Measurements from ENCODE around the gene GNAT3. TPM values are rescaled to one million over a fixed set of nuclear protein-coding genes. Genes with fewer than 3 reads are reported as not detected.

The GNAT3 gene
- total and polyA plus RNA-seq, 2 experiments from 2014 or later = not detected

DNA sequence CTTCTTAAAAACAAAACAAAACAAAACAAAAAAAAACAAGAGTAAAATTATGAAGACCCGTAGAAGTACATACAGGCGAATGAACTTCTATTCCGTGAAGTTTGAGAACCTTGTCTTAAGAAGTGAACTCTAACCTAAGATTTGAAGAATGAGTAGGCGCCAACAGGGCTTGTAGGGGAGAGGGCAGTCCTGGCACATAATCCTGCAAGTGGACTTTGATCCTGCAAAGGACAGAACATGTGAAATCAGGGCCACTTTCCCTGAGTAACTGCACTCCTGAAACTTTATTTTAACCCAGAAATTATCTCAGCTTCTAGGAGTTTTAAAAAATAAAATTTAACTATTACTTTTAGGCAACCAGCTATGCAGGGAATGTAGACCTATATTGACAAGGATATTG lies 62.0 kb downstream of the GNAT3 start:
- H3K4me2 ChIP-seq = peak overlapping the region; percentile 36
- no peaks in the 10 kb centered on the region for H3K27me3 ChIP-seq
- 95% methylated on average over 4 of the region's 4 CpGs for WGBS (ENCODE audit: low lambda C conversion rate, missing lambda C conversion rate)
- H4K20me1 ChIP-seq (ENCODE audit: insufficient read depth, poor library complexity, severe bottlenecking) = no peaks in the 10 kb centered on the region
- H3K79me2 ChIP-seq = no peaks in the 10 kb centered on the region
- TF ChIP-seq, protein P1, sequence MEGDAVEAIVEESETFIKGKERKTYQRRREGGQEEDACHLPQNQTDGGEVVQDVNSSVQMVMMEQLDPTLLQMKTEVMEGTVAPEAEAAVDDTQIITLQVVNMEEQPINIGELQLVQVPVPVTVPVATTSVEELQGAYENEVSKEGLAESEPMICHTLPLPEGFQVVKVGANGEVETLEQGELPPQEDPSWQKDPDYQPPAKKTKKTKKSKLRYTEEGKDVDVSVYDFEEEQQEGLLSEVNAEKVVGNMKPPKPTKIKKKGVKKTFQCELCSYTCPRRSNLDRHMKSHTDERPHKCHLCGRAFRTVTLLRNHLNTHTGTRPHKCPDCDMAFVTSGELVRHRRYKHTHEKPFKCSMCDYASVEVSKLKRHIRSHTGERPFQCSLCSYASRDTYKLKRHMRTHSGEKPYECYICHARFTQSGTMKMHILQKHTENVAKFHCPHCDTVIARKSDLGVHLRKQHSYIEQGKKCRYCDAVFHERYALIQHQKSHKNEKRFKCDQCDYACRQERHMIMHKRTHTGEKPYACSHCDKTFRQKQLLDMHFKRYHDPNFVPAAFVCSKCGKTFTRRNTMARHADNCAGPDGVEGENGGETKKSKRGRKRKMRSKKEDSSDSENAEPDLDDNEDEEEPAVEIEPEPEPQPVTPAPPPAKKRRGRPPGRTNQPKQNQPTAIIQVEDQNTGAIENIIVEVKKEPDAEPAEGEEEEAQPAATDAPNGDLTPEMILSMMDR (IDR thresholded peaks at IDR 0.05; ENCODE audit: poor library complexity) = no peak
- no peak for TF ChIP-seq EZH2 (IDR thresholded peaks at IDR 0.05; ENCODE audit: borderline replicate concordance)
- TF ChIP-seq EZH2phosphoT487 (IDR thresholded peaks at IDR 0.05; ENCODE audit: low read depth, severe bottlenecking, unreplicated experiment) = no peak
- no peak overlapping the region for H3K4me3 ChIP-seq
- H3K9me2 ChIP-seq (replicated peaks; ENCODE audit: insufficient read depth) = no peaks in the 10 kb centered on the region
- H2AFZ ChIP-seq = no peak overlapping the region
- peak; percentile 19 for DNase-seq (ENCODE audit: low spot score)
- H3K27ac ChIP-seq = peak overlapping the region; percentile 59
- H3K9me3 ChIP-seq (ENCODE audit: low read depth) = no peaks in the 10 kb centered on the region
- peaks cover 10% of the 10 kb centered on the region for H3K4me1 ChIP-seq (ENCODE audit: insufficient read depth)
- no peaks in the 10 kb centered on the region for H3K36me3 ChIP-seq (replicated peaks; ENCODE audit: insufficient read depth, low read depth)

DNA sequence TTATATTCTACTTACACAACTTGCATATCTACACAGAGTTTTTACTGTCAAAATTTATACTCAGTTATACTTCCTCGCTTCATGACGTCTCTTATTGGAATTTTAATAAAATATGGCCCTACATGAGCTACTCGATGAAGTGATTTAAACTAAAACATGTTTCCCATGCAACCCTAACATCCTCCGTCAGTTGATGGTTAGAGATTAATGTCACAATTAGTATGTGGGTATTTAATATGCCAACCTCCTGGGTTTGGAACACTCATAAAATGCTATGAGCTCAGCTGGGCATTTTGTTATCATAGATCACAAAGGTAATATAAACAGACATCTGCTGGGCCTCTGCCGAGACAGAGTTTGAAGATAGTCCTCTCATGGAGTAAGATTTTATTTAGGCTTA lies 66.5 kb downstream of the GNAT3 start:
- DNase-seq (ENCODE audit: low spot score) = no peak
- no peak overlapping the region for H3K27ac ChIP-seq
- no peaks in the 10 kb centered on the region for H3K9me3 ChIP-seq (ENCODE audit: low read depth)
- H3K27me3 ChIP-seq = no peaks in the 10 kb centered on the region
- TF ChIP-seq, protein P1 (IDR thresholded peaks at IDR 0.05; ENCODE audit: poor library complexity) = no peak
- no peak for TF ChIP-seq EZH2 (IDR thresholded peaks at IDR 0.05; ENCODE audit: borderline replicate concordance)
- TF ChIP-seq EZH2phosphoT487 (IDR thresholded peaks at IDR 0.05; ENCODE audit: low read depth, severe bottlenecking, unreplicated experiment) = no peak
- H3K36me3 ChIP-seq (replicated peaks; ENCODE audit: insufficient read depth, low read depth) = no peaks in the 10 kb centered on the region
- H4K20me1 ChIP-seq (ENCODE audit: insufficient read depth, poor library complexity, severe bottlenecking) = no peaks in the 10 kb centered on the region
- H3K4me1 ChIP-seq (ENCODE audit: insufficient read depth) = peaks cover 9% of the 10 kb centered on the region
- no peaks in the 10 kb centered on the region for H3K79me2 ChIP-seq
- H3K4me3 ChIP-seq = no peak overlapping the region
- no peak overlapping the region for H3K4me2 ChIP-seq
- no peaks in the 10 kb centered on the region for H3K9me2 ChIP-seq (replicated peaks; ENCODE audit: insufficient read depth)
- 66% methylated on average over 5 of the region's 5 CpGs for WGBS (ENCODE audit: low lambda C conversion rate, missing lambda C conversion rate)
- no peak overlapping the region for H2AFZ ChIP-seq

DNA sequence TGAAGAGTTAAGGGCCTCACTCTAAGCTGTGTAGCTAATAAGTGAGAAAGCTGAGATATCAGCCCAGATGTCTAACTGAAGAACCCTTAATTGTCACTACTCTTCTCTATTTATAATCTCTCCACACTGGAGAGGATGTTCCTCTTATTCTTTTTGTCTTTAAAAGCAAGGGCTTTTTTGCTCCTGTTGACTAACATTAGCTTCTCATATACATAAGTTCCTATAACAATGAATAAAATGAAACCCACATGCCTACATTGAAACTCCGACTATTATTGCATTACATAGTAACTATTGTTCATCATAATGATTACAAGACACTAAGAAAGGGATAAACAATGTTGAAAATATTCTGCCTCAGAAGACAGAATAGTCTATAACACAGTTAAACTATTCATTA lies 67.1 kb downstream of the GNAT3 start:
- Histone ChIP-seq H3K4me3 (no peak overlapping the region), H3K9me3 (ENCODE audit: low read depth) (no peaks in the 10 kb centered on the region), H3K27me3 (no peaks in the 10 kb centered on the region), H3K79me2 (no peaks in the 10 kb centered on the region), H4K20me1 (ENCODE audit: insufficient read depth, poor library complexity, severe bottlenecking) (no peaks in the 10 kb centered on the region), H3K4me2 (no peak overlapping the region), H3K4me1 (ENCODE audit: insufficient read depth) (peaks cover 5% of the 10 kb centered on the region), H2AFZ (no peak overlapping the region), H3K27ac (no peak overlapping the region), H3K9me2 (replicated peaks; ENCODE audit: insufficient read depth) (no peaks in the 10 kb centered on the region), H3K36me3 (replicated peaks; ENCODE audit: insufficient read depth, low read depth) (no peaks in the 10 kb centered on the region)
- DNase-seq (ENCODE audit: low spot score) = no peak
- no peak for TF ChIP-seq EZH2 (IDR thresholded peaks at IDR 0.05; ENCODE audit: borderline replicate concordance)
- TF ChIP-seq, protein P1 (IDR thresholded peaks at IDR 0.05; ENCODE audit: poor library complexity) = no peak
- TF ChIP-seq EZH2phosphoT487 (IDR thresholded peaks at IDR 0.05; ENCODE audit: low read depth, severe bottlenecking, unreplicated experiment) = no peak
- WGBS (ENCODE audit: low lambda C conversion rate, missing lambda C conversion rate) = 71% methylated on average over 1 of the region's 1 CpG

DNA sequence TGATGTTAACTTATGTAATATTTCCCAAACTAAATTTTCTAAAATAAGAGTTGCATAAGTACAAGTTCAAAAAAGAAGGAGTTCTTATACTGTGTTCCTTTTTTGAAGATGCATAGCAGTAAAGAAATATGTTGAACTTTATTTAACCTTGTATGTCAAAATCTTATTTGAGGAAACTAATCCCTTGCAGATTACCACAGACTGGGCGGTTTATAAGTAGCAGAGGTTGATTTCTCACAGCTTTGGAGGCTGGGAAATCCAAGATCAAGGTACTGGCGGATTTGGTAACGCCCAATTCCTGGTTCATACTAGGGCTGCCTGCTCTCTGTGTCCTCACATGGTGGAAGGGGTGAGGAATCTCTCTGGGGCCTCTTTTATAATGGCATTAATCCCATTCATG lies 68.5 kb downstream of the GNAT3 start:
- Histone ChIP-seq H2AFZ (no peak overlapping the region), H3K79me2 (no peaks in the 10 kb centered on the region), H3K27ac (no peak overlapping the region), H3K4me2 (no peak overlapping the region), H4K20me1 (ENCODE audit: insufficient read depth, poor library complexity, severe bottlenecking) (no peaks in the 10 kb centered on the region), H3K36me3 (replicated peaks; ENCODE audit: insufficient read depth, low read depth) (no peaks in the 10 kb centered on the region), H3K9me2 (replicated peaks; ENCODE audit: insufficient read depth) (no peaks in the 10 kb centered on the region), H3K9me3 (ENCODE audit: low read depth) (no peaks in the 10 kb centered on the region), H3K4me1 (ENCODE audit: insufficient read depth) (peaks cover 5% of the 10 kb centered on the region), H3K4me3 (no peak overlapping the region), H3K27me3 (no peaks in the 10 kb centered on the region)
- WGBS (ENCODE audit: low lambda C conversion rate, missing lambda C conversion rate) = 85% methylated on average over 3 of the region's 3 CpGs
- TF ChIP-seq, protein P1 (IDR thresholded peaks at IDR 0.05; ENCODE audit: poor library complexity) = no peak
- TF ChIP-seq EZH2 (IDR thresholded peaks at IDR 0.05; ENCODE audit: borderline replicate concordance) (no peak), EZH2phosphoT487 (IDR thresholded peaks at IDR 0.05; ENCODE audit: low read depth, severe bottlenecking, unreplicated experiment) (no peak)
- no peak for DNase-seq (ENCODE audit: low spot score)
